Kidney capillary endothelial cell (primary cell): Measurements from ENCODE around the gene MYCBPAP.

Experiments
- DNase-seq: peaks from one replicate; pipeline ENCODE4 v3.0.0-alpha.2; 2018; ENCODE audit warnings: low spot score

Gene MYCBPAP

GRCh38 chr17:50556803-50557202, 48.6 kb downstream of the MYCBPAP start:
- DNase-seq = no peak

- DNase-seq = no peak
These were observed 49.4 kb downstream of the MYCBPAP start for GRCh38 chr17:50557630-50558029.

- DNase-seq = no peak
These were observed 49.9 kb downstream of the MYCBPAP start for GRCh38 chr17:50558091-50558490.

- DNase-seq = no peak
These were observed 50.3 kb downstream of the MYCBPAP start for GRCh38 chr17:50558581-50558940.

GRCh38 chr17:50558941-50559614, 50.8 kb downstream of the MYCBPAP start:
- no peak for DNase-seq

- DNase-seq = no peak
These were observed 51.5 kb downstream of the MYCBPAP start for GRCh38 chr17:50559674-50560184.

- peak; percentile 69 for DNase-seq
These were observed 52.1 kb downstream of the MYCBPAP start, which contains the start of gene CACNA1G for GRCh38 chr17:50560185-50560824. Gene CACNA1G, plus strand, starts transcription at chr17:50560715. Its CDS starts 745 bp downstream, at chr17:50561460.

GRCh38 chr17:50560931-50561745, 52.9 kb downstream of the MYCBPAP start:
- DNase-seq = no peak

GRCh38 chr17:50561746-50562141, 53.5 kb downstream of the MYCBPAP start:
- no peak for DNase-seq

GRCh38 chr17:50562242-50563091, 54.2 kb downstream of the MYCBPAP start:
- DNase-seq = no peak

GRCh38 chr17:50563092-50563511, 54.9 kb downstream of the MYCBPAP start:
- DNase-seq = no peak

- DNase-seq = peak; percentile 18
These were observed 56.7 kb downstream of the MYCBPAP start for GRCh38 chr17:50564916-50565315.

GRCh38 chr17:50565402-50566350, 57.4 kb downstream of the MYCBPAP start:
- no peak for DNase-seq

GRCh38 chr17:50566886-50567285, 58.6 kb downstream of the MYCBPAP start:
- no peak for DNase-seq

GRCh38 chr17:50568659-50569058, 60.4 kb downstream of the MYCBPAP start:
- DNase-seq = no peak

GRCh38 chr17:50569592-50569991, 61.4 kb downstream of the MYCBPAP start:
- DNase-seq = no peak

- DNase-seq = no peak
These were observed 61.8 kb downstream of the MYCBPAP start for GRCh38 chr17:50570032-50570431.

GRCh38 chr17:50570528-50570927, 62.3 kb downstream of the MYCBPAP start:
- DNase-seq = no peak

GRCh38 chr17:50571681-50572080, 63.4 kb downstream of the MYCBPAP start:
- no peak for DNase-seq

GRCh38 chr17:50572541-50572940, 64.3 kb downstream of the MYCBPAP start:
- DNase-seq = no peak
